Lung microvascular endothelial cell (primary cell): ENCODE data around the gene GIMAP5. TPM values are rescaled to one million over a fixed set of nuclear protein-coding genes. Genes with fewer than 3 reads are reported as not detected.

Source experiments
- DNase-seq, 2 donors: peaks; one replicate each; pipeline versions ENCODE4 v3.0.0 to v3.0.0-alpha.2; 2010; ENCODE audit warnings: low read depth in 2 of 2
- total RNA-seq: library from RNA; depleted of rRNA; stranded (reverse); fragments of >200 nt; gene quantifications from 2 replicates; pipeline ENCODE4 v1.2.1, GENCODE V29; 2014

Gene GIMAP5
- total RNA-seq, result 187 and 435 TPM in 2 replicates

DNA sequence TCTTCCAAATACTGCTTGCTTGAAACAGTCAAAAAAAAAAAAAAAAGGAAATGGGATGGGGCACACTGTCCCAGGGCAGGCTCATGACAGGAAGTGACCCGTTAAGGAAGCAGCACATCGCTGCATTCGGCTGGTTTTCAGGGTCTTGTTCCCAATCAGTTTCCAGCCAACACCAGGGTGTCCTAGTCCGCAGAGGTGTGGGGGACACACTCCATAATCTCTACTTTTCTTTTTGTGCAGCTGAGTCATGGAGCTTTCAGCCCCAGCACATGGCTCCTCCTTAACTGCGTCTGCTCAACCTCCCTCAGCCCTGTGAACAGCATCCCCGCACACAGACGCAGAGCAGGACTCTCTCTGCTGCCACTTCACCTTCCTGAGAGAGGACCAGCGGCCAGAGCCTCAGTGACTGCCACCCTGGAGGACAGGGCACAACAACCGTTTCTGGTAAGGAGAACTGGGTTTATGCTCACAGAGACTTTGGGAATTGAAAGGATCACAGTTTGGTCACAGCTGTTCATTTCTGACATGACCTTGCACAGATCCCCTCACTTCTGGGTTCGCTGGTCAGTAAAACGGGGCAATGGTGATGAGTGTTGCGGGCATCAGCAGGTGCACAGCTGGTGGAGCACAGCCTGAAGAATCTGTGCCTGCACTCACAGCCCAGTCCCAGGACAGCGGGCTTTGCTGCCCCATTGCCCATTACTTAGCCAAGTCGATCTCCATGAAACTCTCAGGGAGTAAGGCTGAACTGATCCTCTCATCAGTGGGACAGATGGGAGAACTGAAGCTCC, at the start of gene GIMAP5:
GIMAP5 (plus strand) TSS at position 154 of the 791 bp plus-strand sequence. CDS start 3,467 bp downstream, outside the sequence.
- peak; percentile 55 to 74 for DNase-seq

DNA sequence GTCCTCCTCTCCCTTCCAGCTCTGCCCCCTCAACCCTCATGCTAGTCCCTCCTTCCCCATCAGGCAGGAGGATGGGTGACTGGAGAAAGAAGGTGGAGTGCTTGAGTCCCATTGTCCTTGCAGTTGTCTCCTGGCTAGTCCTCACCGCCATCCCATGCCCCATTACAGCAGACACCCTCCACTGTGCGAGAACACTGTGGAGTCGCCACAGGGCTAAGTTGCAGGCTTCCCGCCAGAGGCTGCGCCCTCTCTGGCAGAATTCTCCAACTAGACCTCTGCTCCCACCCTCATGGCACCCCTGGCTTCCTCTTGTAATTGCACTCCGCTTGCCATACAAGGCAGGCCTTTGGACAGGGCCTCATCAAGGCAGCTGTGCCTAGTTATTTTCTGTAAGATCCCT, 48.6 kb upstream of the GIMAP5 start:
- no peak for DNase-seq

DNA sequence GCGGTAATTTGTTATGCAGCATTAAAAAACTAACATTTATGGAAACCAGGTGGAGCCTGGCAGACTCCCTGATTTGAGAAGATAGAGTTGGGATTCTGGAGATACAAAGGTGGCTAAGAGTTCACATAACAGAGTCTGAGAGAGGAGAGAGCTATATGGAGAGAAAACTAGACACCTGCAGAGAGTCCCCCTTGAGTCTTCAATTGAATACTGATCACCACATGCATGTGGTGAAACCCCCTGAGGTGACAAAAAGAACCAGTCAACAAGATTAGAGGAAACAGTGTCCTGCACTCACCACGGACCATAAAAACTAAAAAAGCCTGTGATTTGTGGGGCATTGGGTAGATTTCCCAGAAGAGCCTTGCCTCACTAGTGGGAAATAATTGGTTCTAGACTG, 41.6 kb upstream of the GIMAP5 start:
- DNase-seq, result no peak

DNA sequence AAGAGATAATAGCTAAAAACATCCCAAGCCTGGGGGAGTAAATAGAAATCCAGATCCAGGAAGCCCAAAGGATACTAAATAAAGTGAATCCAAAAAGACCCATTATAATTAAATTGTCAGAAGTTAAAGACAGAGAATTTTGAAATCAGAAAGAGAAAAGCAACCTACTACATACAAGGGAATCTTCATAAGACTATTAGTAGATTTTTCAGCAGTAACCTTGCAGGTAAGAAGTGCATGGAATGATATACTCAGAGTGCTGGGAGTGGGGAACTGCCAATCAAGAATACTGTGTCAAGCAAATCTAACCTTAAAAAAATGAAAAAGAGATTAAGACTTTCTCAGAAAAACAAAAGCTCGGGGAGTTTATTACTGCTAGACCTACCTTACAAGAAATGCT, 34.0 kb upstream of the GIMAP5 start:
- DNase-seq, result no peak

DNA sequence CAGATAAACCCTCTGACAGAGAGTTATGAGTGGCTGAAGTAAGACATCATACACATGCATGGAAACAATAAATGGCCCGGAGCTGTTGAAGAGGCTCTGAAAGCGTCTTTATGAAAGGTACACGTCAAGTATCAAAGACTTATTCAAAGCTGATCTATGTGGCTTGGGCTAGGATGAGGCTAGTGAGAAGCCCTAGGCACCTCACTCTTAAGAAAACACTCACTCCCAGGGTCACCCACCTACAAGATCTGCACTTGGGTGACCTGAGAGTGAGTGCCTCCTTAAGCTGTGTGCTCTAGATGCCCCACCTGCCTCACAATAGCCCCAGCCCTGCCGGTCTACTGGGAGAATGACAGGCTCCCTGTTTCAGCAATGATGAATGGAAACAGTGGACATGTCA, 21.9 kb upstream of the GIMAP5 start:
- no peak for DNase-seq

DNA sequence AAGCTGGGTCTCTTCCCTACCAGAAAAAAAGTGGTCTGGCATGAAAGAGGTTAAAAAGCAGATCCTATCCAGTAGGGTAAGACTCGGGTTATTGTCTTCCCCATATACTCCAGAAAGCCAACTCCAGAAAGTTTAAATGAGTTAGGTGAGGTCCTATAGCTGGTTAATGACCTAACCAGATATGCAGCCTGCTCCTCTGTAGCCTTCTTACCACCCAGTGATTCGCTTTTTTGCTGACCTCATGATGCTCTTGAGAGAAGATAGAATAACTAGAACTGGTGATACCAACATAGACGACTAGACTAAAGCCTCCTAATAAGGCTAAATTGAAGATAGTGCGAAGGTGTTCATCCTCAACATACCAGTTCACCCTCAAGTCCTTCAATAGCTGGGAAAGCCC, 21.5 kb upstream of the GIMAP5 start:
- peak in 1 of 2 donors; percentile 28 for DNase-seq

DNA sequence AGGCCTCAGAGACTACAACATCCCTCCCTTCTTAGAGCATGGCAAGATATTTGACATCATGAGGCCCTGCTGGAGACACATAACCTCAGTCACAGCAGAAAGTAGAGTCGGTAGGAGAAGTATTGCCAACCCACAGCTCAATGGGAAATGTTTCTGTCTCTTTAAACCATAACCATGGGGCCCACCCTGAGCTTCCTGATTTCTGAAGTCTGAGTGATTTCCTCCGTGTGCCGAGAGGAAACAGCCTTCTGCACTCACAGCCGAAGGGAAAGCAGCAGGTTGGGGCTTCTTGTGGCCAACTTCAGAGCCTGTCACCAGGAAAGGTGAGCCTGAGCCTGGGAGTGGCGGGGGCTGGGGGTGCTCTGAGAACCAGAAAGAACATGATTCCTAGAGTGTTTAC, 20.9 kb upstream of the GIMAP5 start, which contains the start of gene GIMAP1:
GIMAP1 (plus strand) TSS at position 246 of the 400 bp plus-strand sequence. CDS start 2,435 bp downstream, outside the sequence.
- DNase-seq, result peak; percentile 69 to 88

DNA sequence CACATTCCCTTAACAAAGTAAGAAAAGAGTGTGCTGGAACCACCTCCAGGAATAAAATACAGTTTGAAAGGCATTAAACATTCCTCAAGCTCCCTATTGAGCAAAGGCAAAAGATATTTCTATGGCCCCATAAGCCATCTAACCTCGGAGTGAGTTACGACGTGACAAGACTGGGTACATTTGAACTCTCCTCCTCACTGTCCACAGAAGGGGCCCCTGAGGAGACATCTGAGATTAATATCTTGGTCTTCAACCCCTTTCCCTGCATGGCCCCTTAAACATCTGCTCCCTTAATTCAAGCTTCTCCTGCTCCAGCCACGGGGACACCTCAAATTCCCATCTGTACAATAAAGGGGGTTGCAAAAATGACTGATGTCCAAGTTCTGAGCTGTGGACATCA, 20.3 kb upstream of the GIMAP5 start:
- DNase-seq, result no peak

DNA sequence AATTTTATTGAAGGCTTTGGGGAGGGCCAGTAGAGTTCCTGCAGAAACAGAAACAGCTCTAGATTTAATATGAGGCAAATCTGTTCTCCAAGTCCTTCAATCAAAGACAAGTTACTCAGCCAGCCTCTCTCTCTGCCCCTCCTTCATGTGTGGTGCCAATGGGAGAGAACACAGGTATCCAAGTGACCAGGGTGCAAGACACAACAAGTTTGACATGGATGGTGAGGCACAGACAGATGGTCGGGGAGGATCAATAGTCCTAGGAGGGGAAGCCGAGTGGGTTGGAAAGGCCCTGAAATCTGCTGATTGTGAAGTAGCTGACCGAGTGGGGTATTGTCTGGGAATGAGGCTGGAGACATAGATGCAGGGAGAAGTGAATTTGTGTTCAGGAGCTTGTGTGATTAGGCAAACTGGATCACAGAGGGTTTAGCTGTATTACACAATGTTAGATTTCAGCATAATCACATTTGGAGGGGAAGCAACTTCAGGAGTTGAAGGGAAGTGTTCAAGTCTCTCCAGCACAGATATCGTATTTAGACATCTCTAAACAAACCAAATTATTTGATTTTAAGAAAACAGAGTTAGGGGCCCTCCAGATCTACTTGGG, 19.3 kb upstream of the GIMAP5 start:
- peak in 1 of 2 donors; percentile 35 for DNase-seq

DNA sequence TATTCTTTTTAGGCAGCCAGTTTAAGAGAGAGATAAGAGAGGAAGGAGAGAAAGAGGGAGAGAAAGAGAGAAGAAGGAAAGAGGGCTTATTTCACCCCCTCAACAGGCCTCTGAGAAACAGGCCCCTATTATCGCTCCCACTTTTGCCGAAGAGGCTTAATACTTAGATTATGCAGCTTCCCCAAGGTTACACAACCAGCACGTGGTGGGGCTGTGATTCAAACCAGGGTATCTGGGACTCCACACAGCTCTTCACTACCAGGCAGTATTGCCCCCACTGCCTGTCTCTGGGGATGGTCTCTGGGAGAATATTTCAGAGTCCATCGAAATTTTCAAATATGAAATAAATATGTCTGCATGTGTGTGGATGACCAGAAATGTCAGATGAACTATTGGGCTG, 17.8 kb upstream of the GIMAP5 start:
- DNase-seq, result no peak

DNA sequence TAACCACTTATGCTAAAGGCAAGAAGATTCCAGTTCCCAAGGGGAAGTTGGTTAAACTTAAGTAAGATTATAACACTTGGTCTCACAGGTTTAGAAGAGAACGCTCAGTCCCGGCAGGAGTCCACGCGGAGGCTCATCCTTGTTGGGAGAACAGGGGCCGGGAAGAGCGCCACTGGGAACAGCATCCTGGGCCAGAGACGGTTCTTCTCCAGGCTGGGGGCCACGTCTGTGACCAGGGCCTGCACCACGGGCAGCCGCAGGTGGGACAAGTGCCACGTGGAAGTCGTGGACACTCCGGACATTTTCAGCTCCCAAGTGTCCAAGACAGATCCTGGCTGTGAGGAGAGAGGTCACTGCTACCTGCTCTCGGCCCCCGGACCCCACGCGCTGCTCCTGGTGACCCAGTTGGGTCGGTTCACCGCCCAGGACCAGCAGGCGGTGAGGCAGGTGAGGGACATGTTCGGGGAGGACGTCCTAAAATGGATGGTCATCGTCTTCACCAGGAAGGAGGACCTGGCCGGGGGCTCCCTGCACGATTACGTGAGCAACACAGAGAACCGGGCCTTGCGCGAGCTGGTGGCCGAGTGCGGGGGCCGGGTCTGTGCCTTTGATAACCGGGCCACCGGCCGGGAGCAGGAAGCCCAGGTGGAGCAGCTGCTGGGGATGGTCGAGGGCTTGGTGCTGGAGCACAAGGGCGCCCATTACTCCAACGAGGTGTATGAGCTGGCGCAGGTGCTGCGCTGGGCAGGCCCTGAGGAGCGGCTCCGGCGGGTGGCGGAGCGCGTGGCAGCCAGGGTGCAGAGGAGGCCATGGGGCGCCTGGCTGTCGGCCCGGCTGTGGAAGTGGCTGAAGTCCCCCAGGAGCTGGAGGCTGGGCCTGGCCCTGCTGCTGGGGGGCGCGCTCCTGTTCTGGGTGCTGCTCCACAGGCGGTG, 17.0 kb upstream of the GIMAP5 start:
- no peak for DNase-seq

DNA sequence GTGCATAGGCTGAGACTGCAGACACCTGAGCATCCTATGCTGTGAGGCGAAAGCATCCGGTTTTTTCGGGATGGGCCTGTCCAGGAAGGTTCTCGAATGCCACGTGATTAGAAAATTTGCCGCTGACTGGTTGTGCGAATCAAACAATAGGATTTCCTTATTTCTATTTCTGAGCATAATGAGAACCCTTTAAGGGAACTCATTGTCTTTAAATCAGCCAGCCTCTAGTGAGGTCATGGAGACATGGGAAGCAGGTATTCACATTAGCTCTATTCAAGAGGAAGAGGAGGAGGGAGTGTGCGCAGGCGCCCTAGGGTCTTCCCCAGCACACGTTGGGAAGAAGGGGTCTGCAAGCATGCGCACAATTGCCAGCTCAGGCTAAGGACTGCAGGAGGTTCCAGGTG, 15.2 kb upstream of the GIMAP5 start:
- DNase-seq, result no peak

DNA sequence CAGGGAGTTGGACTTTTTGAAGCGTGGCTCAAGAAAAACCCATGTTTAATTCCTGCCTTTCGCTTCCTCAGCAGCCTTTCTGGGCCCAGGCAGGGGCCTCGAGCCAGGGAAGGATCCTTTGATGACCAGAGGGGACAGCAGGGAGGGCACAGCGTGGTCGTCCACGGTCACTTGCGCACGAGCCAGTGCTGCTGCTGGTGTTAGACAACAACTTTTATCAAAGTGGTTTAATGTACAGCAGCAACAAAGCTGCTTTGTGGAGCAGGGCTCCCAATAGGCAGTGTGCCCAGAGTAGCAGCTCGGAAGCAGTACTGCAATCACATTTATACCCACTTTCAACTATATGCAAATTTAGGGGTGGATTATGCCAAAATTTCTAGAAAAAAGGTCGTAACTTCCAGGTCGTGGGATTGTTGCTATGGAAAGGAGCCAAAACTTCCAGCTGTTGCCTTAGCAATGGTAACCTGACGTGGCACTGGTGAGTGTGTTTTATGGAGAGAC, 14.7 kb upstream of the GIMAP5 start:
- peak; percentile 84 to 95 for DNase-seq

DNA sequence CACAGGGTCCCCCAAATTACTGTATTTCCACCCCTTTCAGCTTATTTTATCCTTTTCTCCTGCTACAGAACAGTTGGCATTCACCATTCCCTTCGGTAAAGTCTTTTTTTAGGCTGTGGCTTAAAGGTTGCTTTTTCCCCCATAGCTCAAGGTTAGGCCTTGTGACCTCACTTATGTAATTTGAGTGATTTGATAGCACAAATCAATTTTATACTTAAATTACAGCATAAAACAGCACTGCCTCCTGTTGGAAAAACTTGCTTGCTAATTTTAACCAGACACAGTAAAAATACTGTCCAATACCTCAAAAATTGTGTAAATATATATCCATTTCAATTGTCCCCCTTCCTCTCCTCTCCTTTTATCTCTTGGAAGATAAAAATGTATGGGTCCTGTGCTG, 13.8 kb upstream of the GIMAP5 start:
- DNase-seq, result no peak

DNA sequence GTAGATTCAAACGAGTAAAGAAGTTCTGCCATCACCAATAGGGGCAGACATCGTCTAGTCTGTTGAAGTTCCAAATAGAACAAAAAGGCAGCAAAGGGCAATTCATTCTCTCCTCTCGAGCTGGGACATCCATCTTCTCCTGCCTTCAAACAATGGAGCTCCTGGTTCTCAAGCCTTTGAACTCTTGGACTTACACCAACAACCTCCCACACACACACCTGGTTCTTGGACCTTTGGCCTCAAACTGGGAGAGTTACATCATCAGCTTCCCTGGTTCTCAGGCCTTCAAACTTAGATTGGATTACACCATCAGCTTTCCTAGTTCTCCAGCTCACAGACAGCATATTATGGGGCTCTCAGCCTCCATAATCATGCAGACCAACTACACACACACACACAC, 9.8 kb upstream of the GIMAP5 start:
- peak; percentile 53 to 64 for DNase-seq

DNA sequence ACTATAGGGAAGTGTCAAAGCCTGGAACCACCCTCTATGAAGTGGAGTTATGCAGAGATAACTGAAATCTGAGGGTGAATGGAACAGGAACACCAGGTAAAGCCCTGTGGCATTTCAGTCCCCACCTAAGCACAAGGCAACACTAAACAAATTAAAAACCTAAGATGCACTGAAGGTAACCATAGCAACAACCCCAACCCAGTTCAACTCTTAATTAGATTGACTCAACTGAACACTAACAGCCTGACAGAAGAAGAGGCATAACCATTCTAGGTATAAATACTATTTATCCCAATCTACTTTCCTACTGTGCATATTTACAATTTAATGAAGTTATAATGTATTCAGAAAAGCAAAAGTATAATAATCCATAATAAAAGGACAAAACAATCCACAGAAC, 9.2 kb upstream of the GIMAP5 start:
- no peak for DNase-seq

DNA sequence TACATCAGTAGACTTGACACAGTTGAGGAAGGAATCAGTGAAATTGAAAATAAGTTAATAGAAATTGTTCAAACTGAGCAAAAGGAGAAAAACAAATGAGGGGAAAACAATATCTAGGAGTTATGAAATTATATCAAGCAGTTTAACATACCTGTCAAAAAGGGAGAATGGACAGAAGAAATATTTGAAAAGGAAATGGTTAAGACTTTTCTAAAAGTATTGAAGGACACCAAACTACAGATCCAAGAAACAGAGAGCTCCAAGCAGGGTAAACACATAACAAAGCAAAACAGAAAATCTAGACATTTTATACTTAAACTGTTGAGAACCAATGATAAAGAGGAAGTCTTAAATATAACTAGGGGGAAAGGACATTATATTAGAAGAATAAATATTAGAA, 8.6 kb upstream of the GIMAP5 start:
- no peak for DNase-seq

DNA sequence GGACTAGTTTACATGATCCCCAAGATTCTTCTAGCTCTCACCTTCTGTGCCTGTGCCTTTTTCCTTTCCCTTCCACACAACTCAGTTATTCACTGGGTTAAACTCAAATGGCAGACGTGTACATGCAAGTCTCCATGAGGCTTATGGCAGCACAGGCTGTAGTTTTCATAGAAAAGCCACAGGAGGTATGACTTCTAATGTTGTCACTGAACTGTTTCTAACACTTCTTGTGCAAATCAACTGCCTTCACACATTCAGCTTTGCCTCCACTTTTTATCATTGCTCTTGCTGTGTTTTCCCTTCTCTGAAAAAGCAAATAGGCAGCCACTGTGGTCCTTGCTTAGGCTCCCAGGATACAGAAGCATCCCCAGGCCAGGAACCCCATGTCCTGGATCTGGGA, 5.3 kb upstream of the GIMAP5 start:
- no peak for DNase-seq

DNA sequence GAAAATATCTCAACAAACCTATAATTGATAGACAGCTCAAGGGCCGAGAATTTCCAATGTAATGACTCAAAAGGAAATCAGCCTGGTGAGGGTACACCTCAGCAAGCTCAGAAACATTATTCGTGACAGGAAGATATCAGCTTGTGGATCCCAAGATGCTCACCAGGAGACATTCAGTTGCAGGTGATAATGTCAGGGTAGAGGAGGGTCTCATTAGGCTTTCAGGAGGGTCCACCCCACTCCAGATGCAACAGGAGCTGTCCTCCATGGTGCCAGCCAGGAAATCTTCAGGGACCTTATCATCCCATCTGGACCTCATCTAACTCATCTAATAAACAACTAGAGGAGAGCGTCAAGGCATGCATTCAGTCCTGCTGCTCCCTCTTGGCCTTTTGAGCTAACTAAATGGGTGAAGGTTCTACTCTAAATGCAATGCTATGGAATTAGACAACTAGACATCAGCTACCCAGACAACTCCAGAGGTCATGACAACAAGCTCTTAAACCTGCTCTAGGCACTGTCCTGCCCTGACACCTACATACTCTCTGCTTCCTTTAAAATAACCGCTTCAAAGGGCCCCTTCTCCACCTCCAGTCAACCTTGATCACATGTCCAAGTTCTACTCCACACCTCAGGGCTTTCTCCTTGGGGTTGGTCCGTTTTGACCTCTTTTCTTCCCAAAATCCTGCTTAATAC, 4.3 kb upstream of the GIMAP5 start:
- no peak for DNase-seq

DNA sequence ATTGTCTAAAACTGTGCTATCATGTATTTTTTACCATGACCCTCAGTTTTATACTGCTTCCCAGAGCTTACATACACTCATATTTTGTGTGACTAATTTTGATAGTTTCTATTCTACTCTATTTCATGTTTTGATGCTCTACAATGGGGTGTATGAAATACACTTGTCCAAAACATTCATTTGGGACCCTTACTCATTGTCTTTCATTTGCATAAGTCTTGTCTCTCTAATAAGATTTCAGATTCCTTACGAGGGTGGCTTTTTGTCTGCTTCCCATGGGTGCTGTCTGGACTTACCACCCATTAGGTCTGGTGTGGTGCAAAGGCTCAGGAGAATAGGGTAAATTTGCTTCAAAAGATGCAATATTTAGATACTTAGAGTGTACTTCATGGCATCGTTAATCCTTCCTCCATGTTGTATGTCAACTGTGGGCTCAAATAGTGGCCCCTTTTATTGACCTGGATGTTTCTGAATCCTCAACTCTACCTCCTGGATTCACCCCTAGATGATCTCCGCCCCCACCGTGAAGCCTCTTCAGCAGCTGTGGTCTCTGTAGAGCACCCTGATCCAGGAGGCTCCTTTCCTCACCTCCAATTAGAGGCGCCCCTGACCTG, 3.6 kb upstream of the GIMAP5 start:
- DNase-seq, result no peak

DNA sequence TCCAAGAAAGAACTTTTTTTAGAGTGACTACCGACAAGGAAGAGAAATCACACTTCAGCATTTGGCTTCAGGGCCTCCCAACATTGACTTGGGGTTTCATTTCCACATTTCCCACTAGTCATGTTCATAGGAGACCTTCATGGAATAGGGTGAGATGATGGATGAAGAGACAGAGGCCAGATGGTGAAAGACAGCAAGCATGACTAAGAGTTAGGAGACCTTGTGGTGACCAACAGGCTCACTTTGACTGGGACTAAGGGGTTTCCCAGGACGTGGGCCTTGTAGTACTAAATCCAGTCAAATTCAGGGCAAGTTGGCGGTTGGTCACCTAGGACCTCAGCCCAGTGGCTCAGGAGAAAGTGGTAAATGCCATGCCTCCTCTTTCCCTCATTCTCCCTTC, 3.0 kb upstream of the GIMAP5 start:
- DNase-seq, result no peak
